HL-60 (cell line): Measurements from ENCODE around the gene CCP110.

Experiments
- CTCF ChIP-seq: IDR thresholded peaks from one replicate; pipeline ENCODE4 v1.5.1; 2011; ENCODE audit warnings: low read length, control low read depth, inconsistent platforms; ENCODE audit not compliant: insufficient read depth
- GABPA ChIP-seq: IDR thresholded peaks from 2 replicates; pipeline ENCODE4 v1.6.1; 2012; ENCODE audit warnings: low read depth
- POLR2AphosphoS5 ChIP-seq: IDR thresholded peaks from 2 replicates; pipeline ENCODE4 v1.6.1; 2012; ENCODE audit warnings: low read depth

- no peak for TF ChIP-seq CTCF
- no peak for TF ChIP-seq POLR2AphosphoS5
- TF ChIP-seq GABPA = no peak
Observed at GRCh38 chr16:19482291-19482690, 41.5 kb upstream of the CCP110 start.
